Measurements from ENCODE around the gene SLX4IP. TPM values are rescaled to one million over a fixed set of nuclear protein-coding genes. Genes with fewer than 3 reads are reported as not detected.

The SLX4IP gene
- total and polyA plus RNA-seq, 2 donors (not counting 3 experiments of a cell fraction or from before 2014, with no cell fraction given): 1.9 to 4.5 TPM

DNA sequence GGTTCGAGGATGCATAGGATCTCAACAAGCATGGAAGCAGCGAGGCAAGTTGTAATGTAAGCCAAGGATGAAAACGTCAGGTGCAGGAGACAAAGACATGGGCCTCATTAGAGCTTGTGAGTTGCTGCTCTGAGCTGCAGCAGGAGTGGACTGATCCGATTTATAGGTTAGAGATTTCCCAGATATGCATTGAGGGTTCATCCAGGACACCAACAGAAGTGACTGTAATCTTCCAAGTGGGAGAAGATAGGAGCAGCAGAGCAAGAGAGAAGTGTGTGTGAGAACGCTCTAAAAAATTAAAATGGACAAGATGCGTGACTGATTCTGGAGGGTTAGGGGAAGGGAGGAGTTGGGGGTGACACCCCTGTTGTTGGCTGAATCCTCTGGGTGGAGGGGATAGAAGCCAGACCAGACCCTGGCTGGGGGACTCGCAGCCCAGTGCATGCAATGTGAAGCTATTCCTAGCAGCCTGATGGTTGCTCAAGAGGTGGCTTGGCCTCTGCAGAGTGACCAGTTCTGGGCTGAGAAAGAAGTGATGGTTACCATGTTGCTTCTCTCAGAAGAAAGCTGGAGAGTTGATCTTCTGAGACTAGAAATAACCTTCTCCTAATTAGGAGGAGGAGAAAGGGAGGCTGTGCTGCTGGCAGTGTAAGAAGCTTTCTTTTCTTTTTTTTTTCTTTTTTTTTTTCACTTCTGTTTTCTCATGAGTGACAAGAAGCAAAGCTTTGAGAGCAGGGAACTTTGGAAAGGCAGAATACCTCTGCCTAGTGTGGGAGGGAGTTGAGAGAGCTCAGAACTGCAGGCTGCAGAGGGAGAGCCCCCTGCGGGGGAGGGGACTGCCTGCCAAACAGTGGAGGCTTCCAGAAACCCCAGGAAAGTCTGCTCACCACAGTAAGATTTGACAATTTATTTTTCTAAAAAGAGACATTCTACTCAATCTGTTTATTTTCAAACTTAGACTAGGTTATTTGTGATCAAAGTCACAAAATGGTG is 116.9 kb downstream of the SLX4IP start:
- intact Hi-C loops (cut with micrococcal nuclease) (loop anchor here (2.0 to 10.0 kb wide), 5 partner anchors 213 to 937 kb away; no protein-coding TSS in a partner anchor), dilution Hi-C loops (cut with MboI; ENCODE audit: extremely low pct_ligation_motif_present, low sequenced_read_pairs) (no loop called here)
- H3K9ac ChIP-seq (replicated peaks; ENCODE audit: extremely low read depth, insufficient read depth, low read length): no peak overlapping the region
- H3K4me2 ChIP-seq (ENCODE audit: insufficient read depth, low read length): no peak overlapping the region
- H2AFZ ChIP-seq (ENCODE audit: low read depth, low read length): no peak overlapping the region
- no peak overlapping the region for H3K4me3 ChIP-seq (replicated peaks in 1 of 3; ENCODE audit: insufficient read depth in 1 of 3, low read depth in 1 of 3, low read length in 3 of 3)
- BruUV-seq (replicated peaks): no TSS peak
- ChIA-PET POLR2A (no interaction called here), CTCF (interaction anchor here (0.6 to 4.1 kb wide), 29 partner anchors 8 to 992 kb away, joined by 3 to 26 read pairs (median 4); no protein-coding TSS in a partner anchor)
- H3K79me2 ChIP-seq (ENCODE audit: control insufficient read depth, insufficient read depth, low read length): no peaks in the 10 kb centered on the region
- H3K4me1 ChIP-seq (ENCODE audit: control insufficient read depth, extremely low read depth, insufficient read depth, low read length): peaks cover 24% of the 10 kb centered on the region
- H3K9me1 ChIP-seq (replicated peaks; ENCODE audit: control insufficient read depth, extremely low read depth, insufficient read depth, low read length): no peaks in the 10 kb centered on the region
- no peak overlapping the region for H3K27ac ChIP-seq (ENCODE audit: insufficient read depth, low read depth, low read length)
- DNase-seq (ENCODE audit: low read depth, low spot score) (no peak), FAIRE-seq (no peak)
- no peaks in the 10 kb centered on the region for H3K27me3 ChIP-seq (ENCODE audit: control insufficient read depth in 2 of 2, insufficient read depth in 2 of 2, low read length in 2 of 2)
- no peaks in the 10 kb centered on the region for H3K36me3 ChIP-seq (ENCODE audit: control insufficient read depth in 2 of 2, extremely low read depth in 1 of 2, insufficient read depth in 2 of 2, low read length in 2 of 2)
- TF ChIP-seq EZH2 (IDR thresholded peaks at IDR 0.05; ENCODE audit: borderline replicate concordance, low read depth, low read length, severe bottlenecking) (no peak), POLR2A (IDR thresholded peaks at IDR 0.05; ENCODE audit: low read depth, low read length) (no peak), CTCF (IDR thresholded peaks at IDR 0.05; ENCODE audit: extremely low read depth in 1 of 2, insufficient read depth in 1 of 2, low read depth in 1 of 2, low read length in 2 of 2) (no peak), FOS (IDR thresholded peaks at IDR 0.05; ENCODE audit: borderline replicate concordance, insufficient read depth, low read length) (no peak), MYC (IDR thresholded peaks at IDR 0.05; ENCODE audit: low read depth, low read length) (no peak), MAX (IDR thresholded peaks at IDR 0.05; ENCODE audit: insufficient read depth, insufficient read length) (no peak), GATA2 (IDR thresholded peaks at IDR 0.05; ENCODE audit: insufficient read depth, insufficient read length, low read depth, low read length) (no peak)
- no peaks in the 10 kb centered on the region for H3K9me3 ChIP-seq (replicated peaks; ENCODE audit: control insufficient read depth, insufficient read depth, low read length)
- no peaks in the 10 kb centered on the region for H4K20me1 ChIP-seq (replicated peaks; ENCODE audit: control insufficient read depth, extremely low read depth, insufficient read depth, low read length)
